K562 (cell line): ENCODE measurements around the gene TIMM17B. TPM values are rescaled to one million over a fixed set of nuclear protein-coding genes. Genes with fewer than 3 reads are reported as not detected.

Source experiments
- ATAC-seq: fragments of 200-7000 bp; cut with Tn5 transposase; 3 replicates; pipeline ENCODE4 v1.9.1; 2020; ENCODE audit warnings: moderate library complexity
- BruUV-seq: library from RNA; stranded (reverse); fragments of 400-500 nt; replicated peaks from 2 replicates; lab custom pipeline; 2021; lab: Mats Ljungman, UMichigan
- CTCF ChIA-PET: fragments of 300-600 bp; formaldehyde crosslinking; extraction: SDS; loops from one replicate; lab custom pipeline; 2021; ENCODE audit warnings: low intra/inter-chr PET ratio; lab: Yijun Ruan, JAX
- POLR2A ChIA-PET: fragments of 300-600, 350-650 bp; sonication (Branson Sonifier 250); formaldehyde crosslinking; extraction: SDS; loops from one replicate; lab custom pipeline; 2021; ENCODE audit warnings: antibody characterized with exemption, inconsistent platforms; lab: Yijun Ruan, JAX
- DNase-seq, 4 experiments: peaks; one replicate each; pipeline versions ENCODE4 v3.0.0 to v3.0.0-alpha.2; 2011 to 2018; ENCODE audit warnings: low spot score in 3 of 4, mixed read lengths in 3 of 4; ENCODE audit errors: extremely low read depth in 1 of 4
- FAIRE-seq: peaks from 2 replicates; lab custom pipeline; 2011; peaks lifted over from hg19 to GRCh38; lab: Jason Lieb, UNC
- H2AFZ ChIP-seq: 2 replicates; pipeline ENCODE4 v1.6.0; 2011; ENCODE audit warnings: low read depth, low read length, control low read depth, inconsistent platforms
- H3K27ac ChIP-seq: fragments of 200-600 bp; 3 replicates; pipeline ENCODE4 v1.8.0; 2011; ENCODE audit warnings: low read depth, mild to moderate bottlenecking, control low read depth, inconsistent platforms, low read length, moderate library complexity, mixed read lengths; ENCODE audit errors: extremely low read depth
- H3K27me3 ChIP-seq, 2 experiments: fragments of 300-600 bp in 1 of 2; 2 replicates in 1 of 2; 3 replicates in 1 of 2; pipeline versions ENCODE4 v1.6.0 to v1.8.0; 2011; ENCODE audit warnings: inconsistent platforms in 2 of 2, low read length in 2 of 2, mild to moderate bottlenecking in 1 of 2, mixed read lengths in 1 of 2, moderate library complexity in 1 of 2; ENCODE audit not compliant: control insufficient read depth in 2 of 2, insufficient read depth in 2 of 2
- H3K36me3 ChIP-seq: fragments of 300-600 bp; 3 replicates; pipeline ENCODE4 v1.8.0; 2011; ENCODE audit warnings: mild to moderate bottlenecking, low read length, inconsistent platforms; ENCODE audit not compliant: control insufficient read depth, insufficient read depth
- H3K4me1 ChIP-seq, 2 experiments: fragments of 200-600 bp in 1 of 2; replicated peaks in 1 of 2; 2 replicates in 1 of 2; 3 replicates in 1 of 2; pipeline versions ENCODE4 v1.5.1 to v1.8.0; 2011; ENCODE audit warnings: inconsistent platforms in 2 of 2, low read length in 2 of 2, mild to moderate bottlenecking in 1 of 2, mixed read lengths in 1 of 2, moderate library complexity in 1 of 2; ENCODE audit not compliant: control insufficient read depth in 2 of 2, insufficient read depth in 2 of 2
- H3K4me2 ChIP-seq: 2 replicates; pipeline ENCODE4 v1.6.1; 2011; ENCODE audit warnings: low read length, control low read depth, inconsistent platforms, mixed read lengths; ENCODE audit not compliant: insufficient read depth
- H3K4me3 ChIP-seq: fragments of 200-600 bp; sonication (generic), shearing (Covaris generic); 2 replicates; pipeline ENCODE4 v1.5.1; 2016; ENCODE audit warnings: control low read depth, inconsistent platforms
- H3K79me2 ChIP-seq: fragments of 200-600 bp; 3 replicates; pipeline ENCODE4 v1.8.0; 2011; ENCODE audit warnings: low read length, inconsistent platforms; ENCODE audit not compliant: control insufficient read depth, insufficient read depth
- H3K9ac ChIP-seq, 2 experiments: 2 replicates each; pipeline versions ENCODE4 v1.6.0 to v1.6.1; 2011; ENCODE audit warnings: low read depth in 2 of 2, low read length in 2 of 2, control low read depth in 1 of 2, inconsistent platforms in 1 of 2, mild to moderate bottlenecking in 1 of 2, mixed read lengths in 1 of 2; ENCODE audit not compliant: insufficient read depth in 1 of 2
- H3K9me1 ChIP-seq: one replicate; pipeline ENCODE4 v1.6.0; 2011; ENCODE audit warnings: inconsistent platforms, mild to moderate bottlenecking, low read length, moderate library complexity; ENCODE audit not compliant: control insufficient read depth, insufficient read depth
- H3K9me3 ChIP-seq: replicated peaks from 2 replicates; pipeline ENCODE4 v1.5.1; 2011; ENCODE audit warnings: low read depth, low read length, inconsistent platforms; ENCODE audit not compliant: control insufficient read depth, insufficient read depth
- H4K20me1 ChIP-seq: replicated peaks from 2 replicates; pipeline ENCODE4 v1.6.1; 2011; ENCODE audit warnings: low read length, inconsistent platforms, mixed read lengths; ENCODE audit not compliant: control insufficient read depth, insufficient read depth
- ZFP91 ChIP-seq: sonication (generic); formaldehyde crosslinking; IDR thresholded peaks from 2 replicates; pipeline ENCODE4 v1.8.0; 2022; ENCODE audit warnings: mild to moderate bottlenecking, missing genetic modification reagents
- ZNF561 ChIP-seq: fragments of 450-650 bp; formaldehyde crosslinking; conservative IDR thresholded peaks from 2 replicates; pipeline ENCODE4 v1.4.0; 2020; ENCODE audit warnings: mild to moderate bottlenecking, moderate library complexity
- WGBS: fragments of 100-300 bp; shearing (Covaris generic); methylation state at CpG from one replicate; pipeline ENCODE4 v1.1.6; 2016; ENCODE audit warnings: low coverage, mixed read lengths; ENCODE audit not compliant: insufficient coverage; ENCODE audit errors: missing lambda C conversion rate; 5-methylcytosine and 5-hydroxymethylcytosine counted together
- in situ Hi-C: fragments of 300-500 bp; cut with MboI; formaldehyde crosslinking; loops from 4 replicates; pipeline ENCODE4 v1.15.0; 2018; ENCODE audit warnings: inconsistent platforms, mixed read lengths
- intact Hi-C: fragments of 100-400 bp; cut with micrococcal nuclease; formaldehyde crosslinking; loops from 2 replicates; pipeline ENCODE4 v1.14.2; 2022
- polyA plus RNA-seq, 8 experiments: library from polyadenylated mRNA; depleted of rRNA in 4 of 8; stranded (reverse) in 5 of 8; unstranded in 3 of 8; fragments of >200 nt; fragmentation: Nextera tagmentation in 2 of 8; fragmentation: Illumina TruSeq in 1 of 8; extraction: Ambion mirVana in 2 of 8; extraction: Trizol in 1 of 8; gene quantifications; 2 replicates each; pipeline versions ENCODE4 v1.2.1 to v1.2.3, GENCODE V29; 2011 to 2014; ENCODE audit warnings: inconsistent platforms in 1 of 8, missing spikeins in 1 of 8
- total RNA-seq, 7 experiments: library from RNA; depleted of rRNA in 6 of 7; stranded (reverse); fragments of >200 nt in 6 of 7; fragmentation: Illumina TruSeq in 2 of 7; extraction: Trizol in 2 of 7; gene quantifications; 2 replicates each; pipeline versions ENCODE4 v1.2.1 to v1.2.3, GENCODE V29; 2011 to 2021; ENCODE audit warnings: low replicate concordance in 1 of 7

The TIMM17B gene
- total and polyA plus RNA-seq, 9 of the 15 experiments (the other 6 are each of a cell fraction or from before 2014, with no cell fraction given), result 9.9 to 184 (median 115) TPM

- CTCF ChIA-PET, result no interaction called here
- 54% methylated on average over 3 of the region's 7 CpGs for WGBS
Measured at GRCh38 chrX:48852857-48853256, 44.7 kb downstream of the TIMM17B start.

More at GRCh38 chrX:48852857-48853256, 44.7 kb downstream of the TIMM17B start:
- POLR2A ChIA-PET, result interaction anchor here (0.6 to 0.8 kb wide), 3 partner anchors 15 to 755 kb away, joined by 3 read pairs; no protein-coding TSS in a partner anchor
- FAIRE-seq (no peak), ATAC-seq (no peak), DNase-seq (no peak)
- in situ Hi-C loops (no loop called here), intact Hi-C loops (no loop called here)
- H4K20me1 ChIP-seq, result no peaks in the 10 kb centered on the region
- H3K9me1 ChIP-seq, result no peaks in the 10 kb centered on the region
- BruUV-seq, result no TSS peak
- H3K27ac ChIP-seq, result no peak overlapping the region
- no peaks in the 10 kb centered on the region for H3K27me3 ChIP-seq
- H3K36me3 ChIP-seq, result no peaks in the 10 kb centered on the region
- no peak overlapping the region for H3K4me3 ChIP-seq
- H3K79me2 ChIP-seq, result no peaks in the 10 kb centered on the region
- no peak overlapping the region for H3K9ac ChIP-seq
- no peaks in the 10 kb centered on the region; a peak in 1 of 5 replicates for H3K4me1 ChIP-seq
- no peak overlapping the region for H2AFZ ChIP-seq
- H3K9me3 ChIP-seq, result peaks cover 6% of the 10 kb centered on the region; the same call in 1 of the 2 replicates
- TF ChIP-seq ZNF561 (CRISPR knock-in tag) (no peak), ZFP91 (CRISPR knock-in tag) (no peak)
- no peak overlapping the region for H3K4me2 ChIP-seq
